ENCODE data around the gene CHEK2. TPM values are rescaled to one million over a fixed set of nuclear protein-coding genes. Genes with fewer than 3 reads are reported as not detected.

CHEK2 gene
- total RNA-seq, 1 donor from 2014 or later: 2.4 TPM

DNA sequence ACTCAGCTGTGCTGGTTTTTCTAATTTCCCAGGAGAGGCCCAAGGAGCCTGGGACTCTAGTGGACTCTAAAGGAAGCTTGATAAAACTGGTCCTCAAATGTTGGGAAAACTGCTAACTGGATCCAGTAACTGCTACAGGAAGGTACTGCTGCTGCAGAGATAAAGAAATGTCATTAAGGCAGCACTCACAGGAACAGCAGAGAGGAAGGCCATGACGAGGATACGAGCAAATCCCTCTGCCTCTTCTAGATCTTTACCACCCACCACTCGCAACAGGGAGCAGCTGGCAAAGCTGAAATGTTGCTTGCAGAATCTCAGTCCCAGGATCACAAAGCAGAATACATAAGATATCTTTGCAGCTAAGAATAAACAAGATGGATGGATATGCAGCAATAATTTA, 85.4 kb downstream of the CHEK2 start:
- DNase-seq (no peak), ATAC-seq (ENCODE audit: poor library complexity) (no peak)
- intact Hi-C loops (cut with DNase I): no loop called here

DNA sequence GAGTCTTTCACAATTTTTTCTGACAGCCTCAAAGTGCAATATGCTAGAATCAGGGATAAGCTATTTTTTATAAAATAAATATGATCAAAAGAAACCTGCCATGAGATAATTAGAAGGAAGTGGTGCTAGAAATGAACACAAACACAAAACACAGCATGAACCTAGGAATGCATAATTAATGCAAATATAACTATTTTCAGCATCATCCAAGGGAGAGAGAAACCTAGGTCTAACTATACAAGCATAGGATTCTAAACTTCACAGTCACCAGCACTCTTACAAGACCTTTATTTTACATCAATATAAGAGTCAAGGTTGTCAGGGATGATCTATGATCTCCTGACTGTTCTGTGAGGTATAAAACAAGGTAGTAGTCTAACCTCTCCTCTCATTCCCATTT, 91.2 kb downstream of the CHEK2 start:
- intact Hi-C loops (cut with DNase I): no loop called here
- ATAC-seq (ENCODE audit: poor library complexity): no peak

DNA sequence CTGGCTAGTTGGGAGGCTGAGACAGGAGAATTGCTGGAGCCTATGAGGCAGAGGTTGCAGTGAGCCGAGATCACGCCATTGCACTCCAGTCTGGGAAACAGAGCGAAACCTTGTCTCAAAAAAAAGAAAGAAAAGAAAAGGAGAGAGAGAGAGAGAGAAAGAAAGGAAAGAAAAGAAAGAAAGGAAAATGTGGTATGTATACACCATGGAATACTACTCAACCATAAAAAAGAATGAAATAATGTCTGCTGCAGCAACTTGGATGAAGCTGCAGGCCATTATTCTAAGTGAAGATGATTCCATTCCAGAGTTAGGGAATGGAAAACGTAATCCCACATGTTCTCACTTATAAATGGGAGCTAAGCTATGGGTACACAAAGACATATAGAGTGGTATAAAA, 92.8 kb downstream of the CHEK2 start:
- intact Hi-C loops (cut with DNase I): no loop called here
- ATAC-seq (ENCODE audit: poor library complexity) (no peak), DNase-seq (no peak)

More for the DNA sequence above, 91.2 kb downstream of the CHEK2 start:
- no peak for DNase-seq

DNA sequence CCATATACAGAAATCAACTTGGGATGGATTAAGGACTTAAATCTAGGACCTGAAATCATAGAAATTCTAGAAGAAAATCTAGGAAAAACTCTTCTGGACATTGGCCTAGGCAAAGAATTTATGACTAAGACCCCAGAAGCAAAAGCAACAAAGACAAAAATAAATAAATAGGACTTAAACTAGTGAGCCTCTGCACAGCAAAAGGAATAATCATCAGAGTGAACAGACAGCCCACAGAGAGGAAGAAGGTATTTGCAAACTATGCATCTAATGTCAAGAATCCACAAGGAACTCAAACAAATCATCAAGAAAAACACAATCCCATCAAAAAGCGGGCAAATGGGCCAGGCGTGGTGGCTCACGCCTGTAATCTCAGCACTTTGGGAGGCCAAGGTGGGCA, 94.4 kb downstream of the CHEK2 start:
- intact Hi-C loops (cut with DNase I): no loop called here
- ATAC-seq (ENCODE audit: poor library complexity) (no peak), DNase-seq (no peak)

DNA sequence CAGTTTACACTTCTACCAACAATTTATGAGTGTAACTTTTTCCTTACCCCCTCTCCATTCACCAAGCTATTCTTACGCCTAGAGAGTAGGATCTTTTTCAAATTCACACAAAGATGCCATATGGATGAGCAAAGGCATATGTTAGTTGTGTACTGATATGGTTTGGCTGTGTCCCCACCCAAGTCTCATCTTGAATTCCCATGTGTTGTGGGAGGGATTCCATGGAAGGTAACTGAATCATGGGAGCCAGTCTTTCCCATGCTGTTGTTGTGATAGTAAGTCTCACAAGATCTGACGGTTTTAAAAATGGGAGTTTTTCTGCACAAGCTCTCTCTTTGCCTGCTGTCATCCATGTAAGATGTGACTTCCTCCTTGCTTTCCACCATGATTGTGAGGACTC, 102.3 kb downstream of the CHEK2 start:
- intact Hi-C loops (cut with DNase I): no loop called here
- DNase-seq (no peak), ATAC-seq (ENCODE audit: poor library complexity) (no peak)

Other genes starting within 250 kb of the CHEK2 start
- gene TTC28, start 62.0 kb downstream of the CHEK2 start, total RNA-seq: 12.2 TPM
- 9.3 TPM for gene HSCB, start 219 bp upstream of the CHEK2 start, total RNA-seq
- 12.0 TPM for gene CCDC117, start 30.9 kb upstream of the CHEK2 start, total RNA-seq
- gene XBP1, start 58.7 kb upstream of the CHEK2 start, total RNA-seq: 61.5 TPM
- 5.0 TPM for gene ZNRF3, start 141.8 kb upstream of the CHEK2 start, total RNA-seq

Measured in Right ventricle myocardium superior (tissue), 1 donor.